Breast epithelium (tissue), 4 donors: ENCODE results near the gene ASCC3. TPM values are rescaled to one million over a fixed set of nuclear protein-coding genes. Genes with fewer than 3 reads are reported as not detected.

Source experiments
- DNase-seq, 2 donors: peaks; one replicate each; pipeline ENCODE4 v3.0.0-alpha.2; 2019; ENCODE audit warnings: low spot score in 2 of 2
- H3K27ac ChIP-seq, 2 donors: fragments of 200-600 bp; sonication (generic) in 1 of 2; one replicate each; pipeline ENCODE4 v1.5.1; 2016 to 2019; ENCODE audit warnings: mild to moderate bottlenecking in 1 of 2
- H3K27me3 ChIP-seq, 2 donors: fragments of 200-600 bp; sonication (generic) in 1 of 2; one replicate each; pipeline versions ENCODE4 v1.5.1 to v1.6.0; 2017 to 2019; ENCODE audit warnings: control low read depth in 1 of 2, mild to moderate bottlenecking in 1 of 2
- H3K36me3 ChIP-seq: fragments of 200-600 bp; one replicate; pipeline ENCODE4 v1.5.1; 2019
- H3K4me1 ChIP-seq, 2 donors: fragments of 200-600 bp; sonication (generic); one replicate each; pipeline ENCODE4 v1.5.1; 2016 to 2019; ENCODE audit warnings: control low read depth in 1 of 2
- H3K4me3 ChIP-seq, 3 donors: fragments of 200-600 bp; sonication (generic); 1 replicate in 2 of 3; 2 replicates in 1 of 3; pipeline ENCODE4 v1.5.1; 2016 to 2019; ENCODE audit warnings: mild to moderate bottlenecking in 3 of 3, moderate library complexity in 2 of 3
- H3K9me3 ChIP-seq, 2 donors: fragments of 200-600 bp; sonication (generic) in 1 of 2; one replicate each; pipeline ENCODE4 v1.5.1; 2016 to 2019; ENCODE audit warnings: control low read depth in 1 of 2
- POLR2A ChIP-seq: fragments of 450-650 bp; IDR thresholded peaks from one replicate; pipeline ENCODE4 v1.6.1; 2016; ENCODE audit warnings: antibody characterized with exemption, mild to moderate bottlenecking, moderate library complexity
- POLR2AphosphoS5 ChIP-seq, 3 donors: sonication (generic); formaldehyde crosslinking; IDR thresholded peaks; one replicate each; pipeline ENCODE4 v1.6.1; 2017; ENCODE audit warnings: antibody characterized with exemption in 3 of 3
- intact Hi-C: fragments of 100-400 bp; cut with DNase I; formaldehyde crosslinking; loops from one replicate; pipeline ENCODE4 v1.15.1; 2023; ENCODE audit warnings: low total_unique reads
- total RNA-seq, 3 donors: library from RNA; depleted of rRNA; stranded (reverse); fragments of >200 nt; gene quantifications; one replicate each; pipeline ENCODE4 v1.1.0, GENCODE V29; 2016
- TF ChIP-seq, protein P1 (sequence below), 3 donors: fragments of 450-650 bp; IDR thresholded peaks; one replicate each; pipeline ENCODE4 v1.5.1; 2016 to 2017; ENCODE audit warnings: antibody characterized with exemption in 3 of 3, mild to moderate bottlenecking in 3 of 3, moderate library complexity in 3 of 3

ASCC3 gene
- total RNA-seq, 3 donors from 2014 or later = 23.5 to 49.3 (median 44.6) TPM

DNA sequence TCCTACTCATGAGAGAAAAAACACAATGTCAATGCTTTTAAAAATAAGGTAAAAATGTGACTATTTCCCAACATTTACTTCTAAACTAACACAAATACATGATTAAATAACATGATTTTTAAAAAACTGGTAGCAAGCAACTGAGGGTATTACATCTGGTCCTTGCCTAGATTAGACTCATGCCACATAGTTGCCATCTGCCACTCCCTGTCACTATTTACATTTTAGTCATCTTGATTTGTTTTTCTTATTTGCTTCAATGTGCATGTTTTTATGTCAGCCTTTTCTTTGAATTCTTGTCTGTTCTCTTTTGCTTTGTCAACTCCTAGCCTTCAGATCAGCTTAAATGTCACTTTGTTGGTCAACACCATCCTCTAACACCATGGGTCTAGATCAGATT is 209.4 kb downstream of the ASCC3 start:
- no peak for TF ChIP-seq POLR2A
- TF ChIP-seq POLR2AphosphoS5 (IDR thresholded peaks at IDR 0.05) = no peak
- TF ChIP-seq, protein P1, sequence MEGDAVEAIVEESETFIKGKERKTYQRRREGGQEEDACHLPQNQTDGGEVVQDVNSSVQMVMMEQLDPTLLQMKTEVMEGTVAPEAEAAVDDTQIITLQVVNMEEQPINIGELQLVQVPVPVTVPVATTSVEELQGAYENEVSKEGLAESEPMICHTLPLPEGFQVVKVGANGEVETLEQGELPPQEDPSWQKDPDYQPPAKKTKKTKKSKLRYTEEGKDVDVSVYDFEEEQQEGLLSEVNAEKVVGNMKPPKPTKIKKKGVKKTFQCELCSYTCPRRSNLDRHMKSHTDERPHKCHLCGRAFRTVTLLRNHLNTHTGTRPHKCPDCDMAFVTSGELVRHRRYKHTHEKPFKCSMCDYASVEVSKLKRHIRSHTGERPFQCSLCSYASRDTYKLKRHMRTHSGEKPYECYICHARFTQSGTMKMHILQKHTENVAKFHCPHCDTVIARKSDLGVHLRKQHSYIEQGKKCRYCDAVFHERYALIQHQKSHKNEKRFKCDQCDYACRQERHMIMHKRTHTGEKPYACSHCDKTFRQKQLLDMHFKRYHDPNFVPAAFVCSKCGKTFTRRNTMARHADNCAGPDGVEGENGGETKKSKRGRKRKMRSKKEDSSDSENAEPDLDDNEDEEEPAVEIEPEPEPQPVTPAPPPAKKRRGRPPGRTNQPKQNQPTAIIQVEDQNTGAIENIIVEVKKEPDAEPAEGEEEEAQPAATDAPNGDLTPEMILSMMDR (IDR thresholded peaks at IDR 0.05) = no peak
- Histone ChIP-seq H3K4me1 (no peaks in the 10 kb centered on the region), H3K36me3 (no peaks in the 10 kb centered on the region), H3K9me3 (peaks cover 0 to 6% of the 10 kb centered on the region in 2 donors), H3K27ac (no peak overlapping the region), H3K27me3 (no peaks in the 10 kb centered on the region), H3K4me3 (no peak overlapping the region)
- no peak for DNase-seq
- intact Hi-C loops = no loop called here

GRCh38 chr6:100670056-100670455 is 211.1 kb downstream of the ASCC3 start:
- intact Hi-C loops = no loop called here
- Histone ChIP-seq H3K27ac (no peak overlapping the region), H3K27me3 (no peaks in the 10 kb centered on the region), H3K36me3 (no peaks in the 10 kb centered on the region), H3K9me3 (peaks cover 0 to 6% of the 10 kb centered on the region in 2 donors), H3K4me1 (no peaks in the 10 kb centered on the region), H3K4me3 (no peak overlapping the region)
- DNase-seq = no peak
- TF ChIP-seq, protein P1 (IDR thresholded peaks at IDR 0.05) = no peak
- no peak for TF ChIP-seq POLR2A
- no peak for TF ChIP-seq POLR2AphosphoS5 (IDR thresholded peaks at IDR 0.05)

GRCh38 chr6:100665041-100665380 is 216.1 kb downstream of the ASCC3 start:
- intact Hi-C loops = no loop called here

DNA sequence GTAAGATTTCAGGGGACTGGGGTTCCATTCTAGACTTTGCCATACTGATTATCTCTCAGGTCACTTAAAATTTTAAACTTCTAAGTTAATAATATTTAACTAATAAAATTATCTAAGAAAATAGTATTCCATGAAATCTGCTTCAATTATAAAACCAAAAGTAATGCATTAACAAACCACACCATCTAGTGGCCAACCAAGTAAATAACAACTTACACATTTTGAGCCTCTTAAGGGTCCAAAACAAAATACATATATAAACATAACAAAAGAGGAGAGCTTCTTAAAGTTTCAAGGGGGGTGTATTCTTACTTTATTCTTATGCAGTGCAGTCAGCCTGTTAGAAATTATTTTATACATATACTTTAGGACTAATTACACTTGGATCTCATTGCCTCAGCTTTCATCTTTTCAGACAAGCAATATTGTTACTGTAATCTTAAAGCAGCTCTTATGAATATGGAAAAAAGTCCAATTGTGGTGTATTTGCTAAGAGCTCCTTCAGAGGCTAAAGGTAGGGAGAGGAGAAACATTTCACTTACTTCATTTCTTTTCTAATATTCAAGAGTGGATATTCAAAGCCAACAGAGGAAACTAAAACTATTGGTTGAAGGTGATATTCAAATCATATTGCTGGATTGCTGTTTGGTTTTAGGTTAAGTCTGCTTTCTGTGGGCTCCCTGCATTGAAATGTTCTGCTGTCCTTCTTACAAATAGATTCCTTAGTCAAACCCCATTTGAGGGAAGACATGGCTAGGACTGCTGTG is 216.7 kb downstream of the ASCC3 start:
- Histone ChIP-seq H3K27me3 (no peaks in the 10 kb centered on the region), H3K27ac (no peak overlapping the region), H3K36me3 (no peaks in the 10 kb centered on the region), H3K4me3 (no peak overlapping the region), H3K9me3 (no peaks in the 10 kb centered on the region), H3K4me1 (no peaks in the 10 kb centered on the region)
- TF ChIP-seq POLR2A = no peak
- TF ChIP-seq, protein P1 (IDR thresholded peaks at IDR 0.05) = peak; percentile 46 to 49 (median 49)
- no peak for DNase-seq
- intact Hi-C loops = no loop called here

More at GRCh38 chr6:100665041-100665380, 216.1 kb downstream of the ASCC3 start:
- no peaks in the 10 kb centered on the region for H3K27me3 ChIP-seq
- no peaks in the 10 kb centered on the region for H3K36me3 ChIP-seq
- TF ChIP-seq POLR2A (no peak), POLR2AphosphoS5 (IDR thresholded peaks at IDR 0.05) (no peak)
- TF ChIP-seq, protein P1 (IDR thresholded peaks at IDR 0.05) = no peak
- no peak overlapping the region for H3K27ac ChIP-seq
- no peak overlapping the region for H3K4me3 ChIP-seq
- H3K4me1 ChIP-seq = no peaks in the 10 kb centered on the region
- DNase-seq = no peak
- peaks cover 0 to under 1% of the 10 kb centered on the region in 2 donors for H3K9me3 ChIP-seq

- no peak overlapping the region for H3K27ac ChIP-seq
- intact Hi-C loops = no loop called here
- H3K4me3 ChIP-seq = no peak overlapping the region
- no peaks in the 10 kb centered on the region for H3K27me3 ChIP-seq
- no peak for TF ChIP-seq POLR2A
- TF ChIP-seq, protein P1 (IDR thresholded peaks at IDR 0.05) = no peak
- TF ChIP-seq POLR2AphosphoS5 (IDR thresholded peaks at IDR 0.05) = no peak
- no peaks in the 10 kb centered on the region for H3K4me1 ChIP-seq
- no peaks in the 10 kb centered on the region for H3K36me3 ChIP-seq
- H3K9me3 ChIP-seq = no peaks in the 10 kb centered on the region
- DNase-seq = no peak
These were observed 217.8 kb downstream of the ASCC3 start for GRCh38 chr6:100663219-100663863.
